Tibial nerve (tissue), 4 donors: ENCODE measurements around the gene NEK10. TPM values are rescaled to one million over a fixed set of nuclear protein-coding genes. Genes with fewer than 3 reads are reported as not detected.

ENCODE experiments used
- DNase-seq, 2 donors: peaks; one replicate each; pipeline ENCODE4 v3.0.0-alpha.2; 2019; ENCODE audit warnings: low spot score in 2 of 2
- H3K27ac ChIP-seq, 4 donors: fragments of 200-600 bp; sonication (generic) in 3 of 4; one replicate each; pipeline ENCODE4 v1.5.1; 2017 to 2019; ENCODE audit warnings: mild to moderate bottlenecking in 1 of 4
- H3K27me3 ChIP-seq, 2 donors: fragments of 200-600 bp; sonication (generic) in 1 of 2; one replicate each; pipeline versions ENCODE4 v1.5.1 to v1.6.0; 2017 to 2019
- H3K36me3 ChIP-seq, 3 donors: fragments of 200-600 bp; sonication (generic); one replicate each; pipeline ENCODE4 v1.5.1; 2018 to 2019
- H3K4me1 ChIP-seq, 4 donors: fragments of 200-600 bp; sonication (generic) in 3 of 4; one replicate each; pipeline ENCODE4 v1.5.1; 2017 to 2019
- H3K4me3 ChIP-seq, 4 donors: fragments of 200-600 bp; sonication (generic) in 3 of 4; one replicate each; pipeline ENCODE4 v1.5.1; 2017 to 2019; ENCODE audit warnings: mild to moderate bottlenecking in 1 of 4, moderate library complexity in 1 of 4
- H3K9me3 ChIP-seq, 4 donors: fragments of 200-600 bp; sonication (generic) in 3 of 4; one replicate each; pipeline ENCODE4 v1.5.1; 2017 to 2019
- EP300 ChIP-seq, 2 donors: sonication (generic); formaldehyde crosslinking; IDR thresholded peaks; one replicate each; pipeline ENCODE4 v1.6.1; 2017; ENCODE audit warnings: antibody characterized with exemption in 2 of 2, mild to moderate bottlenecking in 1 of 2
- POLR2A ChIP-seq, 2 donors: fragments of 450-650 bp; IDR thresholded peaks; one replicate each; pipeline ENCODE4 v1.6.1; 2017; ENCODE audit warnings: antibody characterized with exemption in 2 of 2, mild to moderate bottlenecking in 2 of 2, moderate library complexity in 2 of 2
- WGBS, 2 donors: methylation state at CpG; one replicate each; pipeline ENCODE4 v1.1.5; 2018; 5-methylcytosine and 5-hydroxymethylcytosine counted together
- total RNA-seq, 4 donors: library from RNA; depleted of rRNA; stranded (reverse); fragments of >200 nt; gene quantifications; one replicate each; pipeline ENCODE4 v1.1.0, GENCODE V29; 2016
- TF ChIP-seq, protein P1 (sequence below), 5 experiments: fragments of 200-600 bp in 3 of 5; fragments of 450-650 bp in 2 of 5; sonication (generic) in 3 of 5; IDR thresholded peaks; one replicate each; pipeline ENCODE4 v1.5.1; 2016 to 2019; ENCODE audit warnings: antibody characterized with exemption in 5 of 5, mild to moderate bottlenecking in 3 of 5, moderate library complexity in 2 of 5

Gene NEK10
- total RNA-seq, 4 donors from 2014 or later: 0.20 to 2.4 (median 1.7) TPM

DNA sequence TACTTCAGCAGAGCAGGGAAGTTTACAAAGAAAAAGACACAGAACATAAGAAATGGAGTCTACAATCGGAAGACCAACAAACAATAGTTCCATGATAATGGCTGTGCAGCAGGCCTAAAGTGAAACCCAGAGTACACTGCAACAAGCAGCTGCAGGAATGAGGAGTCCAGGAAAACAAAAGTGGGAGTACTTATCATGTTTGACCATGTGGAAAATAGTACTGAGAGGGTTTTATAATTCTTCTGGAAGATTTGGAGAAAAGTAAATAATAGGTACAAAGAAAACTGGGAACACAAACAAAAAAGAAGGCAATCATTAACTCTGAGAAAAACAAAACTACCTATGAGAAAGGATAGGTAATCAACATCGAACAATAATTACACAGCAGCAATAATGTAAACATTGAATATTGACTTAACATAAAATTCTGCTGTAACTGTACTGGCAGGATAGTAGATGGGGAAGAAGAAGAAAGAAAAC is 87.5 kb downstream of the NEK10 start:
- no peak overlapping the region for H3K27ac ChIP-seq
- peaks cover 0 to 8% (median 0%) of the 10 kb centered on the region in 4 donors for H3K4me1 ChIP-seq
- WGBS, 2 donors: 92% methylated on average over 2 of the region's 2 CpGs
- no peak overlapping the region for H3K4me3 ChIP-seq
- H3K9me3 ChIP-seq: no peaks in the 10 kb centered on the region
- H3K27me3 ChIP-seq: no peaks in the 10 kb centered on the region
- no peaks in the 10 kb centered on the region for H3K36me3 ChIP-seq
- TF ChIP-seq, protein P1, sequence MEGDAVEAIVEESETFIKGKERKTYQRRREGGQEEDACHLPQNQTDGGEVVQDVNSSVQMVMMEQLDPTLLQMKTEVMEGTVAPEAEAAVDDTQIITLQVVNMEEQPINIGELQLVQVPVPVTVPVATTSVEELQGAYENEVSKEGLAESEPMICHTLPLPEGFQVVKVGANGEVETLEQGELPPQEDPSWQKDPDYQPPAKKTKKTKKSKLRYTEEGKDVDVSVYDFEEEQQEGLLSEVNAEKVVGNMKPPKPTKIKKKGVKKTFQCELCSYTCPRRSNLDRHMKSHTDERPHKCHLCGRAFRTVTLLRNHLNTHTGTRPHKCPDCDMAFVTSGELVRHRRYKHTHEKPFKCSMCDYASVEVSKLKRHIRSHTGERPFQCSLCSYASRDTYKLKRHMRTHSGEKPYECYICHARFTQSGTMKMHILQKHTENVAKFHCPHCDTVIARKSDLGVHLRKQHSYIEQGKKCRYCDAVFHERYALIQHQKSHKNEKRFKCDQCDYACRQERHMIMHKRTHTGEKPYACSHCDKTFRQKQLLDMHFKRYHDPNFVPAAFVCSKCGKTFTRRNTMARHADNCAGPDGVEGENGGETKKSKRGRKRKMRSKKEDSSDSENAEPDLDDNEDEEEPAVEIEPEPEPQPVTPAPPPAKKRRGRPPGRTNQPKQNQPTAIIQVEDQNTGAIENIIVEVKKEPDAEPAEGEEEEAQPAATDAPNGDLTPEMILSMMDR (IDR thresholded peaks at IDR 0.05): no peak
- TF ChIP-seq POLR2A (IDR thresholded peaks at IDR 0.05) (no peak), EP300 (IDR thresholded peaks at IDR 0.05) (no peak)
- no peak for DNase-seq

DNA sequence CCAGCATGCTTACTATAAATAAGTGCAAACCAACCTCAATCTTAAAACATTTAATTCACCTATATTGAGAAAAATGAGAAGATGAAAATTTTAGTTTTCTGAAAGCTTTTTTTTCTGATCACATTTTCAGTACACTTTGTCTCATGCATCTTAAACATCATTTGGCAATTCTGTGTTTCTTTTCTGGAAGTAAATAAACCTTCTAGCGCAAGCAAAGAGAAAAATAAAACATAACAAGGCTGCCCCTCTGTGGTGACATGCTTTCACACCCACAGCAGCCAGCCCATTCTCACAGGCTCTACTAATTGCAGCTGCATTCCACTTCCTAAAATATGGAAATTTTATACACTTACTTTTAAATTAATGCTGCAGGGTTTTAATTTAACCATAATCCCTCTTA is 90.1 kb downstream of the NEK10 start:
- Histone ChIP-seq H3K27me3 (no peaks in the 10 kb centered on the region), H3K27ac (no peak overlapping the region), H3K4me3 (no peak overlapping the region), H3K9me3 (no peaks in the 10 kb centered on the region), H3K4me1 (peaks cover 0 to 8% (median 0%) of the 10 kb centered on the region in 4 donors), H3K36me3 (no peaks in the 10 kb centered on the region)
- TF ChIP-seq EP300 (IDR thresholded peaks at IDR 0.05): no peak
- TF ChIP-seq, protein P1 (IDR thresholded peaks at IDR 0.05): peak; percentile 14 to 34 (median 30)
- no peak for DNase-seq
- 22 to 23% methylated on average over 1 of the region's 1 CpG for WGBS, 2 donors

DNA sequence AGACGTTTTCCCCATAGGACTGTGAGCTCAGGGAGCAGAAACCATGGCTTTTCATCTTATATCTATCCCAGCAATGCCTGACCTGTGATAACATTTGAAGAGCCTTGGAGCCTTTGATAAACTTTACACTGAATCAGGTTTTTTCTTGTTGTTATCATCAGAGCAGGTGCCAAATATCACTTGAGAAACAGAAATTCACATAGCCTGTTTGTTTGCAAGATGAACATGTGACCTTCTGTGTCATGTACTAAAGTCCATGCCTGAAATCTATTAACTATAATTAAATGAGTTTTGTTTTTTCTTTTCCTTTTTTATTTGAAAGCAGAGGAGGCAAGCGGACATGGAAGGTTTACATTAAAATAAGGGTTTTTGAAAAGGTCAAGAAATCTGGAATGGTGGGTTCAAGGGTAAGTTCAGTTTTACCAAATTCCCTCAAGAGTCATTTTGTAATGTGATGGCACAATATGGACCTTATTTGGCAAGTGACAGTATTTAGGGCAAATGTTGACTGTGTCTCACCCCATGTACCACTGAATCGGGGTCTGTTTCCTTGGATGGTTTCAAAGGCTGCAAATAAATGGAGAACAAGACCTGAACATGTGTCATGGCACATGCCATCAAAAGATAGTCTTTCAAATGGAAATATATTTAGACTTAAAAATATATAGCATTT is 90.7 kb downstream of the NEK10 start:
- no peak for TF ChIP-seq EP300 (IDR thresholded peaks at IDR 0.05)
- Histone ChIP-seq H3K4me1 (peaks cover 0 to 8% (median 0%) of the 10 kb centered on the region in 4 donors), H3K9me3 (no peaks in the 10 kb centered on the region), H3K4me3 (no peak overlapping the region), H3K27ac (no peak overlapping the region), H3K27me3 (no peaks in the 10 kb centered on the region), H3K36me3 (no peaks in the 10 kb centered on the region)
- no peak for DNase-seq
- 66 to 82% methylated on average over 3 of the region's 3 CpGs for WGBS, 2 donors

DNA sequence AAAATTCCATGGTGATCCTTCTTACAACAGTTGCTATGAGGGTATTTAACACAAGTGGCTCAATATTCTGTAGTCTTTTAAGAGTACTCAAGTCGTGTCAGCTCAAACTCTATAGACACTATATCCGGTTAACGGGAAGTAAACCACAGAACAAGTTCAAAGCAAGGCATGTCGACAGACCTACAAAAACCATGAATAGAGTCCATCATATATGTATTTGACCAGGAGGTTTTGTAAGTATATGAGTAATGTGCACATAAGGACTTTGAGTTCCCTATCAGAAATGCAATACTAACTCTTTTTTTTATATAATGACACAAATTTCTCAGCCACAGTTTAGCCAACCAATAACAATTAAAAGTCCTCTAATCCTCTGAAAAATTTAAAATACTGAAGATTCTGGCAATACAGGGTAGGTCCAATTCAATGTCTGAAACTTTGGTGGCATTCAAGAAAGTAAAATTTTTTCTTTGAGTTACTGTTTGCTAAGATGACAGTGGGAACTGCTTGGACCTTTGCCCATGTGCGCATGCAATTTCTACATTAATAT is 93.7 kb downstream of the NEK10 start:
- Histone ChIP-seq H3K27me3 (no peaks in the 10 kb centered on the region), H3K27ac (no peak overlapping the region), H3K4me1 (peaks cover 0 to 8% (median 0%) of the 10 kb centered on the region in 4 donors), H3K4me3 (no peak overlapping the region), H3K9me3 (no peaks in the 10 kb centered on the region), H3K36me3 (no peaks in the 10 kb centered on the region)
- 90 to 91% methylated on average over 5 of the region's 5 CpGs for WGBS, 2 donors
- TF ChIP-seq, protein P1 (IDR thresholded peaks at IDR 0.05): no peak
- no peak for TF ChIP-seq POLR2A (IDR thresholded peaks at IDR 0.05)
- TF ChIP-seq EP300 (IDR thresholded peaks at IDR 0.05): no peak
- DNase-seq: no peak

DNA sequence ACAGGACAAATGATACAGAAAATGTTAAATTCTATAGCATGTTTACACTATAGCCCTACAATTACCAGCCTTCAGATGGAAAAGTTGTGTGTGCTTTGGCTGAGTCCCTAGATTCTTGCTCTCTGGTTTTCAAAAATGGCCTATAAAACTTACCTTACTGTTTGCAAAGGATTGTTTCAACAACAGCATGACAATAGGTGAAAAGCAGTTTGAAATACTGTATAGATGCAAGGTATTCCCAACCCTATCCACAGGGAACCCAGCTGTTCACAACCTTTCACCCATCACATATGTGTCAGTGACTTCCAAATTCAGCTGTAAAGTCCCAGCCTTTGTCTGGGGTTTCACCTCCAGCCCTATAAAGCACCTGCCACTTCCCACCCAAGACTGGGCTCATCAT is 97.3 kb downstream of the NEK10 start:
- Histone ChIP-seq H3K9me3 (no peaks in the 10 kb centered on the region), H3K27me3 (no peaks in the 10 kb centered on the region), H3K4me1 (no peaks in the 10 kb centered on the region), H3K27ac (no peak overlapping the region), H3K36me3 (no peaks in the 10 kb centered on the region), H3K4me3 (no peak overlapping the region)
- TF ChIP-seq, protein P1 (IDR thresholded peaks at IDR 0.05): no peak
- TF ChIP-seq POLR2A (IDR thresholded peaks at IDR 0.05): no peak
- no peak for TF ChIP-seq EP300 (IDR thresholded peaks at IDR 0.05)
- DNase-seq: no peak
